SK-N-SH (cell line): Measurements from ENCODE around the gene FRMD6. TPM values are rescaled to one million over a fixed set of nuclear protein-coding genes. Genes with fewer than 3 reads are reported as not detected.

ENCODE experiments used
- CTCF ChIA-PET: fragments of 300-600, 350-600 bp; formaldehyde crosslinking; extraction: SDS; loops from one replicate; lab custom pipeline; 2021; lab: Yijun Ruan, JAX
- POLR2A ChIA-PET: fragments of 350-600 bp; sonication (Branson Sonifier 250); formaldehyde crosslinking; extraction: SDS; loops from one replicate; lab custom pipeline; 2020; ENCODE audit warnings: antibody characterized with exemption, inconsistent platforms; lab: Yijun Ruan, JAX
- DNase-seq: peaks from one replicate; pipeline ENCODE4 v3.0.0; 2012
- H2AFZ ChIP-seq: fragments of 200-600 bp; sonication (generic); 2 replicates; pipeline ENCODE4 v1.8.1; 2016; ENCODE audit warnings: antibody characterized with exemption, mild to moderate bottlenecking, low read depth
- H3F3A ChIP-seq: fragments of 200-600 bp; sonication (generic); replicated peaks from 2 replicates; pipeline ENCODE3; 2016; ENCODE audit warnings: antibody characterized with exemption, mild to moderate bottlenecking; ENCODE audit not compliant: insufficient read depth
- H3K27ac ChIP-seq, 2 experiments: fragments of 200-500 bp in 1 of 2; fragments of 200-600 bp in 1 of 2; sonication (Bioruptor generic) in 1 of 2; sonication (generic), shearing (Covaris generic) in 1 of 2; 2 replicates each; pipeline versions ENCODE4 v1.5.1 to v1.6.1; 2014 to 2016; ENCODE audit warnings: low read depth in 2 of 2, inconsistent platforms in 1 of 2, low read length in 1 of 2, mild to moderate bottlenecking in 1 of 2, mixed read lengths in 1 of 2
- H3K27me3 ChIP-seq: fragments of 200-600 bp; sonication (generic), shearing (Covaris generic); 2 replicates; pipeline ENCODE4 v1.6.1; 2016; ENCODE audit warnings: mixed run types; ENCODE audit not compliant: insufficient read depth
- H3K36me3 ChIP-seq, 2 experiments: fragments of 200-500 bp in 1 of 2; fragments of 200-600 bp in 1 of 2; sonication (Bioruptor generic) in 1 of 2; sonication (generic) in 1 of 2; replicated peaks in 1 of 2; 2 replicates each; pipeline versions ENCODE3 to v1.5.1; 2014 to 2016; ENCODE audit warnings: low read length in 1 of 2, mild to moderate bottlenecking in 1 of 2; ENCODE audit not compliant: insufficient read depth in 2 of 2, control insufficient read depth in 1 of 2
- H3K4me1 ChIP-seq, 2 experiments: fragments of 200-500 bp in 1 of 2; fragments of 200-600 bp in 1 of 2; sonication (Bioruptor generic) in 1 of 2; sonication (generic), shearing (Covaris generic) in 1 of 2; 2 replicates each; pipeline versions ENCODE4 v1.5.1 to v1.6.1; 2014 to 2016; ENCODE audit warnings: low read depth in 1 of 2, low read length in 1 of 2, mixed run types in 1 of 2; ENCODE audit not compliant: insufficient read depth in 2 of 2, control insufficient read depth in 1 of 2
- H3K4me2 ChIP-seq: fragments of 200-600 bp; sonication (generic), shearing (Covaris generic); 2 replicates; pipeline ENCODE4 v1.6.1; 2017; ENCODE audit warnings: mixed run types
- H3K4me3 ChIP-seq, 2 experiments: fragments of 200-500 bp in 1 of 2; fragments of 200-600 bp in 1 of 2; sonication (Bioruptor generic) in 1 of 2; sonication (generic), shearing (Covaris generic) in 1 of 2; 2 replicates each; pipeline versions ENCODE4 v1.5.1 to v1.8.1; 2014 to 2016; ENCODE audit warnings: low read depth in 2 of 2, inconsistent platforms in 1 of 2, low read length in 1 of 2, mild to moderate bottlenecking in 1 of 2, mixed read lengths in 1 of 2, moderate library complexity in 1 of 2
- H3K79me2 ChIP-seq: fragments of 200-600 bp; sonication (generic); 2 replicates; pipeline ENCODE4 v1.8.1; 2017; ENCODE audit warnings: mild to moderate bottlenecking; ENCODE audit not compliant: insufficient read depth
- H3K9ac ChIP-seq: fragments of 200-600 bp; sonication (generic); 2 replicates; pipeline ENCODE4 v1.6.1; 2017; ENCODE audit warnings: mixed run types
- H3K9me2 ChIP-seq: fragments of 200-600 bp; sonication (generic); 2 replicates; pipeline ENCODE4 v1.6.1; 2017; ENCODE audit warnings: mixed run types
- H3K9me3 ChIP-seq: fragments of 200-600 bp; sonication (generic); 2 replicates; pipeline ENCODE4 v1.6.1; 2017; ENCODE audit warnings: mixed run types, mild to moderate bottlenecking, moderate library complexity
- H4K20me1 ChIP-seq: fragments of 200-600 bp; sonication (generic); 2 replicates; pipeline ENCODE4 v1.6.1; 2017; ENCODE audit warnings: mild to moderate bottlenecking, mixed run types; ENCODE audit not compliant: insufficient read depth
- CHD2 ChIP-seq: fragments of 150-350 bp; IDR thresholded peaks from 2 replicates; pipeline ENCODE4 v1.6.1; 2018; ENCODE audit warnings: low read length; ENCODE audit not compliant: partially characterized antibody
- EP300 ChIP-seq, 2 experiments: IDR thresholded peaks; 2 replicates each; pipeline versions ENCODE4 v1.4.0 to v1.6.1; 2012; ENCODE audit warnings: borderline replicate concordance in 1 of 2, low read depth in 1 of 2, low read length in 1 of 2
- EZH2phosphoT487 ChIP-seq: fragments of 200-600 bp; sonication (generic); IDR thresholded peaks from 2 replicates; pipeline ENCODE4 v1.6.1; 2017; ENCODE audit warnings: low read depth, mixed run types, mild to moderate bottlenecking, antibody characterized with exemption, moderate library complexity, borderline replicate concordance
- FOSL2 ChIP-seq: IDR thresholded peaks from 2 replicates; pipeline ENCODE4 v1.4.0; 2012; ENCODE audit warnings: low read depth, mild to moderate bottlenecking, moderate library complexity, borderline replicate concordance
- FOXJ3 ChIP-seq: sonication (generic); formaldehyde crosslinking; IDR thresholded peaks from 2 replicates; pipeline ENCODE4 v1.5.1; 2020; ENCODE audit warnings: mild to moderate bottlenecking, missing genetic modification reagents
- FOXM1 ChIP-seq: IDR thresholded peaks from 2 replicates; pipeline ENCODE4 v1.4.0; 2012; ENCODE audit warnings: low read depth, mild to moderate bottlenecking
- JUND ChIP-seq: IDR thresholded peaks from 2 replicates; pipeline ENCODE4 v1.4.0; 2012
- MEF2A ChIP-seq: IDR thresholded peaks from 2 replicates; pipeline ENCODE4 v1.4.0; 2012; ENCODE audit warnings: low read depth, borderline replicate concordance
- NFIC ChIP-seq: IDR thresholded peaks from 2 replicates; pipeline ENCODE4 v1.4.0; 2012; ENCODE audit warnings: borderline replicate concordance
- NRF1 ChIP-seq: IDR thresholded peaks from 2 replicates; pipeline ENCODE4 v1.6.1; 2012; ENCODE audit warnings: low read depth, mild to moderate bottlenecking, low read length
- POLR2AphosphoS5 ChIP-seq: IDR thresholded peaks from 2 replicates; pipeline ENCODE4 v1.6.1; 2012; ENCODE audit warnings: low read depth, low read length
- RAD21 ChIP-seq: IDR thresholded peaks from 2 replicates; pipeline ENCODE4 v1.6.1; 2012; ENCODE audit warnings: mild to moderate bottlenecking, low read length
- RFX5 ChIP-seq: IDR thresholded peaks from 2 replicates; pipeline ENCODE4 v1.6.1; 2012; ENCODE audit warnings: mild to moderate bottlenecking, improper control_type of control experiment, low read length
- RXRA ChIP-seq: IDR thresholded peaks from 2 replicates; pipeline ENCODE4 v1.4.0; 2012; ENCODE audit warnings: low read depth, mild to moderate bottlenecking, borderline replicate concordance
- SMC3 ChIP-seq: IDR thresholded peaks from 2 replicates; pipeline ENCODE4 v1.6.1; 2012; ENCODE audit warnings: low read depth, low read length, improper control_type of control experiment
- TCF12 ChIP-seq: IDR thresholded peaks from 2 replicates; pipeline ENCODE4 v1.4.0; 2012
- TEAD4 ChIP-seq: IDR thresholded peaks from 2 replicates; pipeline ENCODE4 v1.4.0; 2012; ENCODE audit warnings: mild to moderate bottlenecking, borderline replicate concordance; ENCODE audit not compliant: insufficient read depth
- YY1 ChIP-seq: IDR thresholded peaks from 2 replicates; pipeline ENCODE4 v1.4.0; 2012; ENCODE audit warnings: low read depth, mild to moderate bottlenecking
- WGBS: methylation state at CpG from one replicate; pipeline ENCODE4 v1.1.6; 2017; ENCODE audit warnings: low lambda C conversion rate; 5-methylcytosine and 5-hydroxymethylcytosine counted together
- polyA plus RNA-seq, 3 experiments: library from polyadenylated mRNA; depleted of rRNA; stranded (reverse); fragments of >200 nt; gene quantifications; 2 replicates each; pipeline ENCODE4 v1.2.3, GENCODE V29; 2012
- TF ChIP-seq, protein P1 (sequence below): IDR thresholded peaks from 2 replicates; pipeline ENCODE4 v1.4.0; 2012; ENCODE audit warnings: low read depth, borderline replicate concordance
- TF ChIP-seq, protein P2 (sequence below): fragments of 150-350 bp; IDR thresholded peaks from 2 replicates; pipeline ENCODE4 v1.6.1; 2017; ENCODE audit warnings: antibody characterized with exemption, low read length, low read depth, borderline replicate concordance
- TF ChIP-seq, protein P3 (sequence below): fragments of 200-600 bp; sonication (generic); IDR thresholded peaks from 2 replicates; pipeline ENCODE4 v1.6.1; 2017; ENCODE audit warnings: antibody characterized with exemption, mild to moderate bottlenecking, moderate library complexity
- TF ChIP-seq, protein P4 (sequence below): IDR thresholded peaks from 2 replicates; pipeline ENCODE4 v1.4.0; 2012; ENCODE audit warnings: low read depth
- TF ChIP-seq, protein P5 (sequence below): IDR thresholded peaks from 2 replicates; pipeline ENCODE4 v1.4.0; 2012; ENCODE audit warnings: low read depth, borderline replicate concordance
- TF ChIP-seq, protein P6 (sequence below): IDR thresholded peaks from 2 replicates; pipeline ENCODE4 v1.6.1; 2012; ENCODE audit warnings: mild to moderate bottlenecking, low read depth, low read length, moderate library complexity

FRMD6 gene
- polyA plus RNA-seq, 1 of the 3 experiments (the other 2 are of a cell fraction) = 147 TPM

DNA sequence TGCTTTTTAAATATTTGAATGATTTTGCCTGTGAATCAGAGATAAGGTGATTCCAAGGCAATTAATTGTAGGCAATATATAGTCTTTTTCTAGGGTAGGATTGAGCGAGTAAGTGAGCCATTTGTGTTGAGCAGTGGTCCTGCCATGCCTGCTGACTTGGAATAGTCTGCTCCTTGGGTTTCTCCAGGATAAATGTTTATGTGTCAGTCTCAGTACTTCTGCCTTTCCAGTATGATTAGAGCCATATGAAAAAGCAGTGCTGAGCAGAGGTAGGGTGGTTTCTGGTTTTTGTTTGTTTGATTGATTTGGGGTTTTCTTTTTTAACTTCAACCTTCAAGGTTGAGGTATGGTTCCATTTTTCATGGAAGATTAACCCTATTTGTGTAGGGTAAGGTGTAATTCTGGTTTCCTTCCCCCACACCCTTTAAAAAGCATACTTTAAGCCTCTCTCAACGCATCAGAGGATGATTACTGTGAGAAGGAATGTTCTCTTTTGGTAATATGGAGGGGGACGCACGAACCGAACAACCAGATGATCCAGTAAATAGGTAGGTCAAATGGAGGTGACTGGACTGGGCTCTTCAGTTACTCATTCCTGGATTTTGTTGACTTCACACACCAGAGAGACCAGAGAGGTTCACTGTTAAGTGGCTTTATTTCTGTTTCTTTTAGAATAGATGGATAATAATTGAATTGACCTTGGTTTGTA is 22.7 kb downstream of the FRMD6 start:
- H3K9me2 ChIP-seq = no peaks in the 10 kb centered on the region
- no peak overlapping the region for H2AFZ ChIP-seq
- ChIA-PET CTCF (no interaction called here), POLR2A (no interaction called here)
- 74% methylated on average over 5 of the region's 5 CpGs for WGBS
- peaks cover 66% of the 10 kb centered on the region for H3F3A ChIP-seq
- peak overlapping the region; percentile 33 for H3K4me2 ChIP-seq
- peak overlapping the region; percentile 22 to 63; a peak in 3 of 4 replicates for H3K27ac ChIP-seq
- H3K9ac ChIP-seq = no peak overlapping the region
- H3K27me3 ChIP-seq = no peaks in the 10 kb centered on the region
- peaks cover 100% of the 10 kb centered on the region for H3K79me2 ChIP-seq
- H4K20me1 ChIP-seq = peaks cover 100% of the 10 kb centered on the region
- no peaks in the 10 kb centered on the region for H3K9me3 ChIP-seq
- DNase-seq = no peak
- H3K4me3 ChIP-seq = 0 out of 4 replicates have a peak overlapping the region, but pooled peaks of 1 of the 2 experiments have one; percentile 10
- H3K4me1 ChIP-seq = peaks cover 26 to 40% of the 10 kb centered on the region in 2 experiments; a peak in 3 of 4 replicates
- peaks cover 18 to 78% of the 10 kb centered on the region in 2 experiments for H3K36me3 ChIP-seq
- peak; percentile 42; the same call in 1 of the 2 replicates for TF ChIP-seq TCF12
- TF ChIP-seq MEF2A = no peak
- no peak for TF ChIP-seq NFIC
- no peak for TF ChIP-seq NRF1
- TF ChIP-seq CHD2 = no peak
- TF ChIP-seq, protein P1, sequence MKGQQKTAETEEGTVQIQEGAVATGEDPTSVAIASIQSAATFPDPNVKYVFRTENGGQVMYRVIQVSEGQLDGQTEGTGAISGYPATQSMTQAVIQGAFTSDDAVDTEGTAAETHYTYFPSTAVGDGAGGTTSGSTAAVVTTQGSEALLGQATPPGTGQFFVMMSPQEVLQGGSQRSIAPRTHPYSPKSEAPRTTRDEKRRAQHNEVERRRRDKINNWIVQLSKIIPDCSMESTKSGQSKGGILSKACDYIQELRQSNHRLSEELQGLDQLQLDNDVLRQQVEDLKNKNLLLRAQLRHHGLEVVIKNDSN = no peak
- no peak for TF ChIP-seq YY1
- peak; percentile 39; the same call in 1 of the 2 replicates for TF ChIP-seq JUND
- TF ChIP-seq, protein P2, sequence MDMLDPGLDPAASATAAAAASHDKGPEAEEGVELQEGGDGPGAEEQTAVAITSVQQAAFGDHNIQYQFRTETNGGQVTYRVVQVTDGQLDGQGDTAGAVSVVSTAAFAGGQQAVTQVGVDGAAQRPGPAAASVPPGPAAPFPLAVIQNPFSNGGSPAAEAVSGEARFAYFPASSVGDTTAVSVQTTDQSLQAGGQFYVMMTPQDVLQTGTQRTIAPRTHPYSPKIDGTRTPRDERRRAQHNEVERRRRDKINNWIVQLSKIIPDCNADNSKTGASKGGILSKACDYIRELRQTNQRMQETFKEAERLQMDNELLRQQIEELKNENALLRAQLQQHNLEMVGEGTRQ = no peak
- TF ChIP-seq EP300 (IDR thresholded peaks at IDR 0.05; ENCODE audit: borderline replicate concordance in 1 of 2, low read depth in 1 of 2, low read length in 1 of 2) = no peak
- no peak for TF ChIP-seq EZH2phosphoT487
- TF ChIP-seq FOXM1 = no peak
- no peak for TF ChIP-seq TEAD4
- TF ChIP-seq RFX5 = no peak
- 0 out of 2 replicates have a peak, but pooled peaks have one; percentile 16 for TF ChIP-seq RXRA
- TF ChIP-seq, protein P3, sequence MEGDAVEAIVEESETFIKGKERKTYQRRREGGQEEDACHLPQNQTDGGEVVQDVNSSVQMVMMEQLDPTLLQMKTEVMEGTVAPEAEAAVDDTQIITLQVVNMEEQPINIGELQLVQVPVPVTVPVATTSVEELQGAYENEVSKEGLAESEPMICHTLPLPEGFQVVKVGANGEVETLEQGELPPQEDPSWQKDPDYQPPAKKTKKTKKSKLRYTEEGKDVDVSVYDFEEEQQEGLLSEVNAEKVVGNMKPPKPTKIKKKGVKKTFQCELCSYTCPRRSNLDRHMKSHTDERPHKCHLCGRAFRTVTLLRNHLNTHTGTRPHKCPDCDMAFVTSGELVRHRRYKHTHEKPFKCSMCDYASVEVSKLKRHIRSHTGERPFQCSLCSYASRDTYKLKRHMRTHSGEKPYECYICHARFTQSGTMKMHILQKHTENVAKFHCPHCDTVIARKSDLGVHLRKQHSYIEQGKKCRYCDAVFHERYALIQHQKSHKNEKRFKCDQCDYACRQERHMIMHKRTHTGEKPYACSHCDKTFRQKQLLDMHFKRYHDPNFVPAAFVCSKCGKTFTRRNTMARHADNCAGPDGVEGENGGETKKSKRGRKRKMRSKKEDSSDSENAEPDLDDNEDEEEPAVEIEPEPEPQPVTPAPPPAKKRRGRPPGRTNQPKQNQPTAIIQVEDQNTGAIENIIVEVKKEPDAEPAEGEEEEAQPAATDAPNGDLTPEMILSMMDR = no peak
- no peak for TF ChIP-seq FOXJ3 (CRISPR knock-in tag)
- TF ChIP-seq POLR2AphosphoS5 = no peak
- TF ChIP-seq FOSL2 = peak; percentile 12; the same call in 1 of the 2 replicates
- TF ChIP-seq, protein P4, sequence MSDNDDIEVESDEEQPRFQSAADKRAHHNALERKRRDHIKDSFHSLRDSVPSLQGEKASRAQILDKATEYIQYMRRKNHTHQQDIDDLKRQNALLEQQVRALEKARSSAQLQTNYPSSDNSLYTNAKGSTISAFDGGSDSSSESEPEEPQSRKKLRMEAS = no peak
- no peak for TF ChIP-seq SMC3
- TF ChIP-seq, protein P5, sequence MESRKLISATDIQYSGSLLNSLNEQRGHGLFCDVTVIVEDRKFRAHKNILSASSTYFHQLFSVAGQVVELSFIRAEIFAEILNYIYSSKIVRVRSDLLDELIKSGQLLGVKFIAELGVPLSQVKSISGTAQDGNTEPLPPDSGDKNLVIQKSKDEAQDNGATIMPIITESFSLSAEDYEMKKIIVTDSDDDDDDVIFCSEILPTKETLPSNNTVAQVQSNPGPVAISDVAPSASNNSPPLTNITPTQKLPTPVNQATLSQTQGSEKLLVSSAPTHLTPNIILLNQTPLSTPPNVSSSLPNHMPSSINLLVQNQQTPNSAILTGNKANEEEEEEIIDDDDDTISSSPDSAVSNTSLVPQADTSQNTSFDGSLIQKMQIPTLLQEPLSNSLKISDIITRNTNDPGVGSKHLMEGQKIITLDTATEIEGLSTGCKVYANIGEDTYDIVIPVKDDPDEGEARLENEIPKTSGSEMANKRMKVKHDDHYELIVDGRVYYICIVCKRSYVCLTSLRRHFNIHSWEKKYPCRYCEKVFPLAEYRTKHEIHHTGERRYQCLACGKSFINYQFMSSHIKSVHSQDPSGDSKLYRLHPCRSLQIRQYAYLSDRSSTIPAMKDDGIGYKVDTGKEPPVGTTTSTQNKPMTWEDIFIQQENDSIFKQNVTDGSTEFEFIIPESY = no peak
- no peak for TF ChIP-seq RAD21
- TF ChIP-seq, protein P6, sequence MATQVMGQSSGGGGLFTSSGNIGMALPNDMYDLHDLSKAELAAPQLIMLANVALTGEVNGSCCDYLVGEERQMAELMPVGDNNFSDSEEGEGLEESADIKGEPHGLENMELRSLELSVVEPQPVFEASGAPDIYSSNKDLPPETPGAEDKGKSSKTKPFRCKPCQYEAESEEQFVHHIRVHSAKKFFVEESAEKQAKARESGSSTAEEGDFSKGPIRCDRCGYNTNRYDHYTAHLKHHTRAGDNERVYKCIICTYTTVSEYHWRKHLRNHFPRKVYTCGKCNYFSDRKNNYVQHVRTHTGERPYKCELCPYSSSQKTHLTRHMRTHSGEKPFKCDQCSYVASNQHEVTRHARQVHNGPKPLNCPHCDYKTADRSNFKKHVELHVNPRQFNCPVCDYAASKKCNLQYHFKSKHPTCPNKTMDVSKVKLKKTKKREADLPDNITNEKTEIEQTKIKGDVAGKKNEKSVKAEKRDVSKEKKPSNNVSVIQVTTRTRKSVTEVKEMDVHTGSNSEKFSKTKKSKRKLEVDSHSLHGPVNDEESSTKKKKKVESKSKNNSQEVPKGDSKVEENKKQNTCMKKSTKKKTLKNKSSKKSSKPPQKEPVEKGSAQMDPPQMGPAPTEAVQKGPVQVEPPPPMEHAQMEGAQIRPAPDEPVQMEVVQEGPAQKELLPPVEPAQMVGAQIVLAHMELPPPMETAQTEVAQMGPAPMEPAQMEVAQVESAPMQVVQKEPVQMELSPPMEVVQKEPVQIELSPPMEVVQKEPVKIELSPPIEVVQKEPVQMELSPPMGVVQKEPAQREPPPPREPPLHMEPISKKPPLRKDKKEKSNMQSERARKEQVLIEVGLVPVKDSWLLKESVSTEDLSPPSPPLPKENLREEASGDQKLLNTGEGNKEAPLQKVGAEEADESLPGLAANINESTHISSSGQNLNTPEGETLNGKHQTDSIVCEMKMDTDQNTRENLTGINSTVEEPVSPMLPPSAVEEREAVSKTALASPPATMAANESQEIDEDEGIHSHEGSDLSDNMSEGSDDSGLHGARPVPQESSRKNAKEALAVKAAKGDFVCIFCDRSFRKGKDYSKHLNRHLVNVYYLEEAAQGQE = no peak
